Measurements from ENCODE around the gene SMOC1. TPM values are rescaled to one million over a fixed set of nuclear protein-coding genes. Genes with fewer than 3 reads are reported as not detected.

SMOC1 gene
- total RNA-seq, 3 donors from 2014 or later = 1.2 to 2.0 (median 1.7) TPM

GRCh38 chr14:69945347-69945746 lies 66.1 kb downstream of the SMOC1 start:
- ATAC-seq (no peak), DNase-seq (no peak)
- intact Hi-C loops (cut with DNase I, micrococcal nuclease) = no loop called here

DNA sequence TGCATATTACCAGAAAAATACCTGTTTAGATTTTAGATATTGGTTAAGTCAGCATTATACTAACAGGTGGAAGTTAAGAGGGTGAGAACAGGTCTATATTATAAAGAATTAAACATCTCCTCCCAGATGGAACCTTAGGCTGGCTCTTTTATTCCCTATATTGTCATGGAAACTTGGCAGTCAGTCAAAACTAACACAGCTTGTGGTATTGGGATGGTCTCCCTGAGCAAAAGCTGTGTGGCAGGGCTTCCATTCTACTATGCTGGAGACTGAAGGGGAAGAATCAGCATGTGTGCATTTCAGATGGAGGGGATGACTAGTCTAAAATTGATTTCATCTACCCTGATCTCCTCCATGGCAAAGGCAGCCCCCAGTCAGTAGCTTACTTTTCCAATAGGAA lies 66.7 kb downstream of the SMOC1 start:
- intact Hi-C loops (cut with DNase I, micrococcal nuclease) = no loop called here
- Histone ChIP-seq H3K4me3 (no peak overlapping the region), H3K4me1 (ENCODE audit: low read depth) (no peaks in the 10 kb centered on the region), H3K9me3 (peaks cover 7% of the 10 kb centered on the region), H3K36me3 (ENCODE audit: low read depth) (no peaks in the 10 kb centered on the region)
- no peak for TF ChIP-seq CTCF (IDR thresholded peaks at IDR 0.05)
- DNase-seq = peak in 1 of 3 donors; percentile 40
- peak; percentile 59 for ATAC-seq

More at GRCh38 chr14:69945347-69945746, 66.1 kb downstream of the SMOC1 start:
- H3K4me1 ChIP-seq (ENCODE audit: low read depth) = no peaks in the 10 kb centered on the region
- peaks cover 7% of the 10 kb centered on the region for H3K9me3 ChIP-seq
- no peak overlapping the region for H3K4me3 ChIP-seq
- no peak for TF ChIP-seq CTCF (IDR thresholded peaks at IDR 0.05)
- no peaks in the 10 kb centered on the region for H3K36me3 ChIP-seq (ENCODE audit: low read depth)

GRCh38 chr14:69948351-69948750 lies 69.1 kb downstream of the SMOC1 start:
- H3K9me3 ChIP-seq = peaks cover 7% of the 10 kb centered on the region
- H3K4me1 ChIP-seq (ENCODE audit: low read depth) = no peaks in the 10 kb centered on the region
- H3K36me3 ChIP-seq (ENCODE audit: low read depth) = no peaks in the 10 kb centered on the region
- ATAC-seq (no peak), DNase-seq (no peak)
- H3K4me3 ChIP-seq = no peak overlapping the region
- no peak for TF ChIP-seq CTCF (IDR thresholded peaks at IDR 0.05)
- intact Hi-C loops (cut with DNase I, micrococcal nuclease) = no loop called here

DNA sequence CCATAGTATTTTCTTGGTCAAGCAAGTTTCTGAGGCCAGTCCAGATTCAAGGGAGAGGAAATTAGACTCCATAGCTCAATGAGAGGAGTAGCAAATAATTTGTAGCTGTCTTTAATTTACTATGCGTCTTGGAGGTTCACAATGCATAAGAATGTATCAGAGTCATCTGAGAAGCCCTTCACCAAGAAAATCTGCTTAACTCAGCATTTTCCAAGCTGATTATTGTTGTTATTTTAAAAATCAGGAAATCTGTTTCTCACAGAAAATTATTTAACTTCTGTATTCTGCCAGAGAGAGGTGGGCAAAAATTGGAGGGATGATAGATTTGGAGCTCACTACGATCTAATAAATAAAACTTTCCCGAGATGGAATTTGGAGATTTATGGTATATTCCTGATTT lies 72.0 kb downstream of the SMOC1 start:
- intact Hi-C loops (cut with DNase I, micrococcal nuclease) = no loop called here
- ATAC-seq (no peak), DNase-seq (no peak)
- Histone ChIP-seq H3K4me1 (ENCODE audit: low read depth) (no peaks in the 10 kb centered on the region), H3K9me3 (no peaks in the 10 kb centered on the region), H3K4me3 (no peak overlapping the region), H3K36me3 (ENCODE audit: low read depth) (no peaks in the 10 kb centered on the region)
- no peak for TF ChIP-seq CTCF (IDR thresholded peaks at IDR 0.05)

DNA sequence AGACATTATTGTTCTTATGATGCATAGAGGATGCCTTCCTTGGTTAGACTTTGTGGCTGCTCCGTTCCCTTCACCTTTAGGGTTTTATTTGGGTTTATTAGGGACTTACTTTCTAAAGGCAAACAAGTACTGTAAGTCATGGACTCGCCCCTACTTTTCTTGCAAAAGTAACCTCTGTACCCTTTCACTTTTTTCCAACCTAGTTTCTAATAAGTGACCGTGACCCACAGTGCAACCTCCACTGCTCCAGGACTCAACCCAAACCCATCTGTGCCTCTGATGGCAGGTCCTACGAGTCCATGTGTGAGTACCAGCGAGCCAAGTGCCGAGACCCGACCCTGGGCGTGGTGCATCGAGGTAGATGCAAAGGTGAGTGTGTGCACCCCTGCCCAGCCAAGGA lies 72.7 kb downstream of the SMOC1 start:
- Histone ChIP-seq H3K4me1 (ENCODE audit: low read depth) (no peaks in the 10 kb centered on the region), H3K4me3 (no peak overlapping the region), H3K9me3 (no peaks in the 10 kb centered on the region), H3K36me3 (ENCODE audit: low read depth) (no peaks in the 10 kb centered on the region)
- ATAC-seq (no peak), DNase-seq (no peak)
- TF ChIP-seq CTCF (IDR thresholded peaks at IDR 0.05) = no peak
- intact Hi-C loops (cut with DNase I, micrococcal nuclease) = no loop called here

DNA sequence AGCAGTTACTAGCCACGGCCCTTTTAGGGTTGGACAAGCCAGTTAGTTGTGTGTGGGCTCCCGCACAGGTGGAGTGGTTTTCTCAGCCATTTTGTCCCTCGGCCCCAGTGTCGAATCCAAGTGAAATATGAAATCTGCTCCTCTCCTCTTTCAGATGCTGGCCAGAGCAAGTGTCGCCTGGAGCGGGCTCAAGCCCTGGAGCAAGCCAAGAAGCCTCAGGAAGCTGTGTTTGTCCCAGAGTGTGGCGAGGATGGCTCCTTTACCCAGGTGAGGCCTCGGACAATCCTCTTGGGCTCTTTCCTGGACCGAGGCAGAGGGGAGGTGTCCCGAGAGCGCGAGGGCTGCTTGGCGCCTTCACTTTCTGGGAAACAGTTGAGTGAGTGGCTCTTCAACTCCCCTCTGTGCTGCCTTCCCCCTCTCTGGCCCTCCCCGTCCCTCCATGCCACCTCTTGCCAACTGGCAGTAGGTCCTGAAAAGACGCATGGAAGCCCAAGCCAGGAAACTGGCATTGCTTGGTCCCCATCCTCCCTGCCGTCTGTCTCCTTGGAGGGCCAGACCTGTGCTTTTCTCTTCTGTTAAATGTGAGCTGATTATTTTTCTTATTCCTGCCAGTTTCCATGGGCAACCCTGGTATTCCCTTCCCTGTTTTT lies 74.2 kb downstream of the SMOC1 start:
- Histone ChIP-seq H3K4me1 (ENCODE audit: low read depth) (no peaks in the 10 kb centered on the region), H3K36me3 (ENCODE audit: low read depth) (no peaks in the 10 kb centered on the region), H3K9me3 (no peaks in the 10 kb centered on the region), H3K4me3 (no peak overlapping the region)
- TF ChIP-seq CTCF (IDR thresholded peaks at IDR 0.05) = no peak
- ATAC-seq (no peak), DNase-seq (no peak)
- intact Hi-C loops (cut with DNase I, micrococcal nuclease) = no loop called here

Data from mucosa of descending colon (tissue), 3 donors.